ENCODE results near the gene FRAS1. TPM values are rescaled to one million over a fixed set of nuclear protein-coding genes. Genes with fewer than 3 reads are reported as not detected.
A peak's percentile ranks its signal among the peaks of the same experiment; 100 is the strongest.
"Not testable (repeated sequence)": the region's sequence is repeated elsewhere in the genome, so short reads cannot be mapped to it uniquely, and the experiment has no call there.

Gene FRAS1
- total RNA-seq, 3 donors from 2014 or later = 0.03 to 0.08 (median 0.08) TPM

GRCh38 chr4:78181681-78182234 lies 124.6 kb downstream of the FRAS1 start:
- H3K9me3 Mint-ChIP-seq; DNase-seq; H3K4me3 Mint-ChIP-seq; H3K27me3 Mint-ChIP-seq (ENCODE audit: low read depth); H3K4me1 Mint-ChIP-seq (ENCODE audit: low read depth); H3K36me3 Mint-ChIP-seq (ENCODE audit: insufficient read depth): not testable (repeated sequence)
- ATAC-seq = peak in 1 of 2 donors; percentile 41

- no peaks in the 10 kb centered on the region for H3K9me3 Mint-ChIP-seq
- no peaks in the 10 kb centered on the region for H3K4me1 Mint-ChIP-seq (ENCODE audit: low read depth)
- no peak for ATAC-seq
- H3K4me3 Mint-ChIP-seq = no peak overlapping the region
- H3K36me3 Mint-ChIP-seq (ENCODE audit: insufficient read depth) = no peaks in the 10 kb centered on the region
- DNase-seq = no peak
- no peaks in the 10 kb centered on the region for H3K27me3 Mint-ChIP-seq (ENCODE audit: low read depth)
Measured at GRCh38 chr4:78184584-78184983, 127.5 kb downstream of the FRAS1 start.

GRCh38 chr4:78185117-78185516 lies 128.0 kb downstream of the FRAS1 start:
- no peak overlapping the region for H3K4me3 Mint-ChIP-seq
- H3K36me3 Mint-ChIP-seq (ENCODE audit: insufficient read depth) = no peaks in the 10 kb centered on the region
- no peaks in the 10 kb centered on the region for H3K4me1 Mint-ChIP-seq (ENCODE audit: low read depth)
- no peaks in the 10 kb centered on the region for H3K9me3 Mint-ChIP-seq
- ATAC-seq (no peak), DNase-seq (no peak)
- no peaks in the 10 kb centered on the region for H3K27me3 Mint-ChIP-seq (ENCODE audit: low read depth)

- DNase-seq (no peak), ATAC-seq (no peak)
- no peak overlapping the region for H3K4me3 Mint-ChIP-seq
- H3K4me1 Mint-ChIP-seq (ENCODE audit: low read depth) = no peaks in the 10 kb centered on the region
- no peaks in the 10 kb centered on the region for H3K9me3 Mint-ChIP-seq
- no peaks in the 10 kb centered on the region for H3K36me3 Mint-ChIP-seq (ENCODE audit: insufficient read depth)
- no peaks in the 10 kb centered on the region for H3K27me3 Mint-ChIP-seq (ENCODE audit: low read depth)
Measured at GRCh38 chr4:78186597-78187543, 129.7 kb downstream of the FRAS1 start.

- peaks cover 4% of the 10 kb centered on the region for H3K9me3 Mint-ChIP-seq
- H3K4me1 Mint-ChIP-seq (ENCODE audit: low read depth) = no peaks in the 10 kb centered on the region
- no peak overlapping the region for H3K4me3 Mint-ChIP-seq
- no peak for ATAC-seq
- no peak for DNase-seq
- H3K36me3 Mint-ChIP-seq (ENCODE audit: insufficient read depth) = no peaks in the 10 kb centered on the region
- H3K27me3 Mint-ChIP-seq (ENCODE audit: low read depth) = peaks cover 1% of the 10 kb centered on the region
Measured at GRCh38 chr4:78190068-78190467, 132.9 kb downstream of the FRAS1 start.

GRCh38 chr4:78190595-78190994 lies 133.5 kb downstream of the FRAS1 start:
- peaks cover 4% of the 10 kb centered on the region for H3K9me3 Mint-ChIP-seq
- H3K36me3 Mint-ChIP-seq (ENCODE audit: insufficient read depth) = no peaks in the 10 kb centered on the region
- DNase-seq (no peak), ATAC-seq (no peak)
- H3K27me3 Mint-ChIP-seq (ENCODE audit: low read depth) = peaks cover 1% of the 10 kb centered on the region
- no peak overlapping the region for H3K4me3 Mint-ChIP-seq
- H3K4me1 Mint-ChIP-seq (ENCODE audit: low read depth) = no peaks in the 10 kb centered on the region

- Mint-ChIP-seq H3K27me3 (ENCODE audit: low read depth) (peaks cover 1% of the 10 kb centered on the region), H3K4me3 (no peak overlapping the region), H3K9me3 (peaks cover 8% of the 10 kb centered on the region), H3K36me3 (ENCODE audit: insufficient read depth) (no peaks in the 10 kb centered on the region), H3K4me1 (ENCODE audit: low read depth) (no peaks in the 10 kb centered on the region)
- DNase-seq (no peak), ATAC-seq (no peak)
Measured at GRCh38 chr4:78197947-78198346, 140.8 kb downstream of the FRAS1 start.

GRCh38 chr4:78199984-78200383 lies 142.9 kb downstream of the FRAS1 start:
- no peaks in the 10 kb centered on the region for H3K4me1 Mint-ChIP-seq (ENCODE audit: low read depth)
- peaks cover 5% of the 10 kb centered on the region for H3K9me3 Mint-ChIP-seq
- peaks cover 4% of the 10 kb centered on the region for H3K27me3 Mint-ChIP-seq (ENCODE audit: low read depth)
- ATAC-seq = no peak
- no peak for DNase-seq
- H3K4me3 Mint-ChIP-seq = no peak overlapping the region
- H3K36me3 Mint-ChIP-seq (ENCODE audit: insufficient read depth) = no peaks in the 10 kb centered on the region

GRCh38 chr4:78200949-78201348 lies 143.8 kb downstream of the FRAS1 start:
- no peak for ATAC-seq
- Mint-ChIP-seq H3K36me3 (ENCODE audit: insufficient read depth) (no peaks in the 10 kb centered on the region), H3K27me3 (ENCODE audit: low read depth) (peaks cover 4% of the 10 kb centered on the region), H3K9me3 (peaks cover 5% of the 10 kb centered on the region), H3K4me1 (ENCODE audit: low read depth) (no peaks in the 10 kb centered on the region), H3K4me3 (no peak overlapping the region)
- no peak for DNase-seq

- H3K36me3 Mint-ChIP-seq (ENCODE audit: insufficient read depth) = no peaks in the 10 kb centered on the region
- ATAC-seq = no peak
- DNase-seq = no peak
- no peaks in the 10 kb centered on the region for H3K9me3 Mint-ChIP-seq
- no peak overlapping the region for H3K4me3 Mint-ChIP-seq
- H3K27me3 Mint-ChIP-seq (ENCODE audit: low read depth) = peaks cover 4% of the 10 kb centered on the region
- H3K4me1 Mint-ChIP-seq (ENCODE audit: low read depth) = no peaks in the 10 kb centered on the region
Measured at GRCh38 chr4:78204176-78204575, 147.1 kb downstream of the FRAS1 start.

GRCh38 chr4:78205591-78205990 lies 148.5 kb downstream of the FRAS1 start:
- Mint-ChIP-seq H3K36me3 (ENCODE audit: insufficient read depth) (no peaks in the 10 kb centered on the region), H3K4me1 (ENCODE audit: low read depth) (no peaks in the 10 kb centered on the region), H3K4me3 (no peak overlapping the region), H3K9me3 (no peaks in the 10 kb centered on the region), H3K27me3 (ENCODE audit: low read depth) (peaks cover 4% of the 10 kb centered on the region)
- DNase-seq = no peak
- no peak for ATAC-seq

GRCh38 chr4:78207541-78207940 lies 150.4 kb downstream of the FRAS1 start:
- Mint-ChIP-seq H3K9me3 (no peaks in the 10 kb centered on the region), H3K4me3 (no peak overlapping the region), H3K4me1 (ENCODE audit: low read depth) (no peaks in the 10 kb centered on the region), H3K36me3 (ENCODE audit: insufficient read depth) (no peaks in the 10 kb centered on the region), H3K27me3 (ENCODE audit: low read depth) (peaks cover 4% of the 10 kb centered on the region)
- DNase-seq (no peak), ATAC-seq (no peak)

GRCh38 chr4:78207951-78208350 lies 150.8 kb downstream of the FRAS1 start:
- H3K4me1 Mint-ChIP-seq (ENCODE audit: low read depth) = no peaks in the 10 kb centered on the region
- no peaks in the 10 kb centered on the region for H3K36me3 Mint-ChIP-seq (ENCODE audit: insufficient read depth)
- ATAC-seq = no peak

GRCh38 chr4:78208896-78209295 lies 151.8 kb downstream of the FRAS1 start:
- not testable (repeated sequence) for H3K27me3 Mint-ChIP-seq (ENCODE audit: low read depth); H3K4me3 Mint-ChIP-seq; H3K4me1 Mint-ChIP-seq (ENCODE audit: low read depth); H3K36me3 Mint-ChIP-seq (ENCODE audit: insufficient read depth); ATAC-seq; DNase-seq; H3K9me3 Mint-ChIP-seq

More at GRCh38 chr4:78207951-78208350, 150.8 kb downstream of the FRAS1 start:
- no peak for DNase-seq
- Mint-ChIP-seq H3K9me3 (no peaks in the 10 kb centered on the region), H3K4me3 (no peak overlapping the region), H3K27me3 (ENCODE audit: low read depth) (peaks cover 4% of the 10 kb centered on the region)

Data from activated T-cell treated with anti-CD3 and anti-CD28 coated beads, Interleukin-2, amount 50 U/mL, for 4 hours (primary cell).